Thyroid gland (tissue), 4 donors: Measurements from ENCODE around the gene SNX10.

Source experiments
- POLR2A ChIP-seq, 2 donors: fragments of 450-650 bp; IDR thresholded peaks; one replicate each; pipeline ENCODE4 v1.6.1; 2017; ENCODE audit warnings: antibody characterized with exemption in 2 of 2, mild to moderate bottlenecking in 2 of 2, moderate library complexity in 1 of 2
- TF ChIP-seq, protein P1 (sequence below), 6 experiments: fragments of 200-600 bp in 3 of 6; fragments of 450-650 bp in 3 of 6; sonication (generic) in 3 of 6; IDR thresholded peaks; one replicate each; pipeline ENCODE4 v1.5.1; 2016 to 2019; ENCODE audit warnings: antibody characterized with exemption in 6 of 6, mild to moderate bottlenecking in 2 of 6, inconsistent platforms in 1 of 6, moderate library complexity in 1 of 6

DNA sequence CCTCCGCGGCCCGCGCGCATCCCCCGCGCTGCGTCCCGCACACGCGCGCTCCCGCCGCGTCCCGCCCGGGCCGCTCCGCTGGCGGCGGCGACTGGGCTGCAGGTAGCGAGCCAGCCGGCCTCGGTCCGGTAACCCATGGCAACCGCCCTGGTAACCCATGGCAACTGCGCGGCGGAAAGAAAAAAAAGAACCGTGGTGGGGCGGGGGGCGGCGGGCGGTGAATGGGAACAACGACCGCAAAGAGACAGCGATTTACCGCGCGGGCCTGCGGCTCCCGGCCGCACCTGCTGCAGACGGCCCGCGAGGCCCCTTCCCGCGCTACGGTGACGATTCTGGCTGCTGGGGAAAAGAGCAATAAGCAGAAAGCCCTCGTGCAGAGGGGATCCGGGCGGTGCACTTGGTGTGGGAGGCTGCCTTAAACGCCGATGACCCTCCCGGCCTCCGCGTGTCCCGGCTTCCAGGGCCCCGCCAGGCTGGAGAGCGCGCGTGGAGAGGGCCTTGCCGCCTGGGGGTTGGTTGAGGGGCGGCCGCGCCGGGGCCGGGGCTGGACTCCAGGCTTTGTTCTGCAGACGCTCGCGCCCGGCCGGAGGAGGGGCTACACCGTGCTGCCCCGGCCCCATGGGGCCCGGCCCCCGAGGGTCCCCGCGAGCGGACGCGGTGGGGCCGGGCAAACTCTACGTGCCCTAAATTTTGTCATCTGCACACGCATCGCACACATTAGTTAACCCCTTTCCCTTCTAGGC, 84.7 kb downstream of the SNX10 start:
- TF ChIP-seq, protein P1, sequence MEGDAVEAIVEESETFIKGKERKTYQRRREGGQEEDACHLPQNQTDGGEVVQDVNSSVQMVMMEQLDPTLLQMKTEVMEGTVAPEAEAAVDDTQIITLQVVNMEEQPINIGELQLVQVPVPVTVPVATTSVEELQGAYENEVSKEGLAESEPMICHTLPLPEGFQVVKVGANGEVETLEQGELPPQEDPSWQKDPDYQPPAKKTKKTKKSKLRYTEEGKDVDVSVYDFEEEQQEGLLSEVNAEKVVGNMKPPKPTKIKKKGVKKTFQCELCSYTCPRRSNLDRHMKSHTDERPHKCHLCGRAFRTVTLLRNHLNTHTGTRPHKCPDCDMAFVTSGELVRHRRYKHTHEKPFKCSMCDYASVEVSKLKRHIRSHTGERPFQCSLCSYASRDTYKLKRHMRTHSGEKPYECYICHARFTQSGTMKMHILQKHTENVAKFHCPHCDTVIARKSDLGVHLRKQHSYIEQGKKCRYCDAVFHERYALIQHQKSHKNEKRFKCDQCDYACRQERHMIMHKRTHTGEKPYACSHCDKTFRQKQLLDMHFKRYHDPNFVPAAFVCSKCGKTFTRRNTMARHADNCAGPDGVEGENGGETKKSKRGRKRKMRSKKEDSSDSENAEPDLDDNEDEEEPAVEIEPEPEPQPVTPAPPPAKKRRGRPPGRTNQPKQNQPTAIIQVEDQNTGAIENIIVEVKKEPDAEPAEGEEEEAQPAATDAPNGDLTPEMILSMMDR (IDR thresholded peaks at IDR 0.05) = no peak
- TF ChIP-seq POLR2A (IDR thresholded peaks at IDR 0.05) = no peak
